Neural progenitor cell (in vitro differentiated cells): ENCODE data around the gene CRYGN.

ENCODE experiments used
- CTCF ChIP-seq: fragments of 200-600 bp; sonication (generic); IDR thresholded peaks from 2 replicates; pipeline ENCODE4 v1.5.1; 2017; ENCODE audit warnings: antibody characterized with exemption, mild to moderate bottlenecking
- EZH2 ChIP-seq: fragments of 200-600 bp; sonication (generic); IDR thresholded peaks from 2 replicates; pipeline ENCODE4 v1.6.1; 2017; ENCODE audit warnings: antibody characterized with exemption, mild to moderate bottlenecking, moderate library complexity

DNA sequence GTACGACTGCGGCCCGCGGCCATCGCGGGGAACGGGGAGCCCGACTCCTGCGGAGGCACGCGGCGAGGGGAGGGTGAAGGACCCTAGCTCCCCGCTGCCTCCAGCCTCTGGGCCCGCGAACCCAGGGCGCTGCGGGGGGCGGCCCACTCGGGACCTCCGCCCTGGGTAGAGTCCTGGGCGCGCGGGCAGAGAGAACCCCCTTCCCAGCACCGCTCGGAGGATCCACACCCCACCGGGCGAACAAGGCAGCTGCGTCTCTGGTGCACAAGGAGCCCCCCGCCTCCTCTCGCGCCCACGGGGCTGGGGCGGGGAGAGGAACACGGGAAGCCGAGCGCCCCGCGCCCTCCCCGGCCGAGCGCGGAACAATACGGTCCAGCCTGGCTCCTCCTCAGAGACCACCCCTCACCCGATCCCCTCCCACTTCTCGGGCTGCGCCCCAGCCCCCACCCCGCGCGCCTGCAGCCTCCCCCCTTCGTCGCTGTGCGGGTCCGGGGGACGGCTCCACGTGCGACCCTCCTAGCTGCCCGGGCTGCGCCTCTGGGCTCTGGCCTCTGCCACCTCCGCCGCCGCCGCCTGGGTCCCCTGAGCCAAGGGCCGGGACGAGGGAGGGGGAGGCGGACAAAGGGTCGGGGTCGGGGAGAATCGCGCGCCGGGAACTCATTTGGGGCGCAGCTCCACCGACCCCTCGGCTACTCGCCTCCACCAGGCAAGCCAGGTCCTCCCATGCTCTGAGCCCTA, 30.1 kb downstream of the CRYGN start, which contains the start of gene WDR86:
- TF ChIP-seq CTCF (peak; percentile 7), EZH2 (peak; percentile 75)
